PC-3 (cell line): ENCODE results near the gene ZBTB7C. TPM values are rescaled to one million over a fixed set of nuclear protein-coding genes. Genes with fewer than 3 reads are reported as not detected.

Experiments
- ATAC-seq: fragments of 200-7000 bp; cut with Tn5 transposase; 2 replicates; pipeline ENCODE4 v1.9.1; 2020; ENCODE audit warnings: mild to moderate bottlenecking, moderate library complexity
- BruUV-seq: library from RNA; stranded (reverse); fragments of 400-500 nt; replicated peaks from 2 replicates; lab custom pipeline; 2021; lab: Mats Ljungman, UMichigan
- CTCF ChIA-PET: fragments of 300-600 bp; sonication (Branson Sonifier 250); formaldehyde crosslinking; loops from one replicate; lab custom pipeline; 2022; ENCODE audit warnings: antibody characterized with exemption; lab: Charles Lee
- POLR2A ChIA-PET: fragments of 300-600 bp; sonication (Branson Sonifier 250); formaldehyde crosslinking; loops from one replicate; lab custom pipeline; 2022; ENCODE audit warnings: antibody characterized with exemption; ENCODE audit not compliant: unreplicated experiment; lab: Charles Lee
- DNase-seq: peaks from one replicate; pipeline ENCODE4 v3.0.0-alpha.2; 2015
- H2AFZ ChIP-seq: fragments of 300-600 bp; sonication (generic); 2 replicates; pipeline ENCODE4 v1.6.0; 2016; ENCODE audit warnings: antibody characterized with exemption, low read length
- H3F3A ChIP-seq: fragments of 300-600 bp; sonication (generic); one replicate; pipeline ENCODE4 v1.6.0; 2017; ENCODE audit warnings: antibody characterized with exemption, low read length, control low read depth, mild to moderate bottlenecking; ENCODE audit not compliant: unreplicated experiment
- H3K27ac ChIP-seq: fragments of 300-600 bp; sonication (generic); 2 replicates; pipeline ENCODE4 v1.5.1; 2016; ENCODE audit warnings: mild to moderate bottlenecking, low read length
- H3K27me3 ChIP-seq: fragments of 300-600 bp; sonication (generic); 2 replicates; pipeline ENCODE4 v1.6.1; 2016; ENCODE audit warnings: low read length, mixed read lengths
- H3K36me3 ChIP-seq: fragments of 300-600 bp; sonication (generic); 2 replicates; pipeline ENCODE4 v1.6.1; 2016; ENCODE audit warnings: low read depth, mixed run types, low read length, mixed read lengths
- H3K4me1 ChIP-seq: fragments of 300-600 bp; sonication (generic); 2 replicates; pipeline ENCODE4 v1.5.1; 2016; ENCODE audit warnings: low read length; ENCODE audit not compliant: insufficient read depth
- H3K4me2 ChIP-seq: fragments of 300-600 bp; sonication (generic); 2 replicates; pipeline ENCODE4 v1.6.0; 2016; ENCODE audit warnings: low read length
- H3K4me3 ChIP-seq: fragments of 300-600 bp; sonication (generic); 2 replicates; pipeline ENCODE4 v1.5.1; 2016; ENCODE audit warnings: mild to moderate bottlenecking, low read length, mixed read lengths
- H3K79me2 ChIP-seq: fragments of 300-600 bp; sonication (generic); 2 replicates; pipeline ENCODE4 v1.6.1; 2017; ENCODE audit warnings: low read length, mixed read lengths
- H3K9ac ChIP-seq: fragments of 300-600 bp; sonication (generic); 2 replicates; pipeline ENCODE4 v1.6.0; 2016; ENCODE audit warnings: mild to moderate bottlenecking, low read length
- H3K9me2 ChIP-seq: fragments of 300-600 bp; sonication (generic); replicated peaks from 2 replicates; pipeline ENCODE4 v1.6.1; 2016; ENCODE audit warnings: mixed run types, low read length, mixed read lengths
- H3K9me3 ChIP-seq: fragments of 300-600 bp; sonication (generic); 2 replicates; pipeline ENCODE4 v1.6.1; 2016; ENCODE audit warnings: low read length, mixed read lengths
- H4K20me1 ChIP-seq: fragments of 300-600 bp; sonication (generic); 2 replicates; pipeline ENCODE4 v1.6.1; 2016; ENCODE audit warnings: low read length, mixed read lengths
- CTCF ChIP-seq: fragments of 300-600 bp; sonication (generic); conservative IDR thresholded peaks from 2 replicates; pipeline ENCODE4 v1.5.1; 2017; ENCODE audit warnings: antibody characterized with exemption, low read depth, mild to moderate bottlenecking, low read length
- EZH2 ChIP-seq: fragments of 300-600 bp; sonication (generic); IDR thresholded peaks from one replicate; pipeline ENCODE4 v1.6.1; 2017; ENCODE audit warnings: antibody characterized with exemption, mild to moderate bottlenecking, low read length; ENCODE audit not compliant: unreplicated experiment
- EZH2phosphoT487 ChIP-seq: fragments of 300-600 bp; sonication (generic); IDR thresholded peaks from 2 replicates; pipeline ENCODE4 v1.6.1; 2018; ENCODE audit warnings: mild to moderate bottlenecking, antibody characterized with exemption, low read length, borderline replicate concordance
- intact Hi-C: fragments of 100-400 bp; cut with micrococcal nuclease; formaldehyde crosslinking; loops from 2 replicates; pipeline ENCODE4 v1.9.0; 2023
- total RNA-seq: library from RNA; depleted of rRNA; stranded (reverse); fragments of >200 nt; gene quantifications from 2 replicates; pipeline ENCODE4 v1.2.3, GENCODE V29; 2014

ZBTB7C gene
- total RNA-seq, 1 experiment from 2014 or later = 1.3 TPM

GRCh38 chr18:48238206-48238605 lies 171.0 kb downstream of the ZBTB7C start:
- H3K4me2 ChIP-seq = 0 out of 2 replicates have a peak overlapping the region, but pooled peaks have one; percentile 41

GRCh38 chr18:48236822-48237221 lies 172.4 kb downstream of the ZBTB7C start:
- intact Hi-C loops = no loop called here
- no peak overlapping the region for H3K27ac ChIP-seq
- H3K79me2 ChIP-seq = no peaks in the 10 kb centered on the region
- H2AFZ ChIP-seq = no peak overlapping the region
- ChIA-PET CTCF (no interaction called here), POLR2A (no interaction called here)
- peaks cover 4% of the 10 kb centered on the region; the same call in 1 of the 2 replicates for H3K4me1 ChIP-seq
- H3K9ac ChIP-seq = no peak overlapping the region
- TF ChIP-seq CTCF (no peak), EZH2 (no peak), EZH2phosphoT487 (no peak)
- H3K36me3 ChIP-seq = no peaks in the 10 kb centered on the region
- no peaks in the 10 kb centered on the region for H4K20me1 ChIP-seq
- H3K4me3 ChIP-seq = no peak overlapping the region
- no peaks in the 10 kb centered on the region for H3K9me3 ChIP-seq
- no TSS peak for BruUV-seq
- DNase-seq = no peak
- H3K4me2 ChIP-seq = no peak overlapping the region
- H3F3A ChIP-seq = no peaks in the 10 kb centered on the region
- ATAC-seq = no peak
- no peaks in the 10 kb centered on the region for H3K9me2 ChIP-seq
- no peaks in the 10 kb centered on the region for H3K27me3 ChIP-seq

More at GRCh38 chr18:48238206-48238605, 171.0 kb downstream of the ZBTB7C start:
- no TSS peak for BruUV-seq
- peaks cover 4% of the 10 kb centered on the region; the same call in 1 of the 2 replicates for H3K4me1 ChIP-seq
- H3K79me2 ChIP-seq = no peaks in the 10 kb centered on the region
- H3K9me2 ChIP-seq = no peaks in the 10 kb centered on the region
- H3F3A ChIP-seq = no peaks in the 10 kb centered on the region
- H4K20me1 ChIP-seq = no peaks in the 10 kb centered on the region
- no peaks in the 10 kb centered on the region for H3K9me3 ChIP-seq
- no peak overlapping the region for H2AFZ ChIP-seq
- TF ChIP-seq EZH2 = no peak
- no peak for TF ChIP-seq EZH2phosphoT487
- TF ChIP-seq CTCF = no peak
- ChIA-PET POLR2A (no interaction called here), CTCF (no interaction called here)
- H3K27me3 ChIP-seq = no peaks in the 10 kb centered on the region
- peak; percentile 49 for DNase-seq
- intact Hi-C loops = no loop called here
- peak overlapping the region; percentile 67 for H3K27ac ChIP-seq
- no peak overlapping the region for H3K9ac ChIP-seq
- no peaks in the 10 kb centered on the region for H3K36me3 ChIP-seq
- no peak overlapping the region for H3K4me3 ChIP-seq
- no peak for ATAC-seq

- H3F3A ChIP-seq = no peaks in the 10 kb centered on the region
- DNase-seq (peak; percentile 48), ATAC-seq (peak; percentile 68)
- no peaks in the 10 kb centered on the region for H3K9me2 ChIP-seq
- H2AFZ ChIP-seq = no peak overlapping the region
- ChIA-PET CTCF (no interaction called here), POLR2A (no interaction called here)
- H3K79me2 ChIP-seq = no peaks in the 10 kb centered on the region
- no peak overlapping the region for H3K27ac ChIP-seq
- H3K4me3 ChIP-seq = no peak overlapping the region
- H3K36me3 ChIP-seq = no peaks in the 10 kb centered on the region
- H3K4me1 ChIP-seq = peaks cover 13% of the 10 kb centered on the region
- no TSS peak for BruUV-seq
- H3K4me2 ChIP-seq = no peak overlapping the region
- no peak overlapping the region for H3K9ac ChIP-seq
- H4K20me1 ChIP-seq = no peaks in the 10 kb centered on the region
- H3K9me3 ChIP-seq = no peaks in the 10 kb centered on the region
- H3K27me3 ChIP-seq = no peaks in the 10 kb centered on the region
- TF ChIP-seq CTCF (peak; percentile 61; the same call in 1 of the 2 replicates), EZH2 (no peak), EZH2phosphoT487 (no peak)
- intact Hi-C loops = loop anchor here (1.0 kb wide), 2 partner anchors 115 to 216 kb away; no protein-coding TSS in a partner anchor
Measured at GRCh38 chr18:48230467-48231113, 178.6 kb downstream of the ZBTB7C start.
